Ovary (tissue), 9 donors: ENCODE measurements around the gene IMMP2L. TPM values are rescaled to one million over a fixed set of nuclear protein-coding genes. Genes with fewer than 3 reads are reported as not detected.
"Not testable (repeated sequence)": the region's sequence is repeated elsewhere in the genome, so short reads cannot be mapped to it uniquely, and the experiment has no call there.

Experiments used
- DNase-seq, 5 donors: peaks; one replicate each; pipeline ENCODE4 v3.0.0-alpha.2; 2019 to 2020
- H3K27ac ChIP-seq, 2 donors: fragments of 200-600 bp; one replicate each; pipeline versions ENCODE4 v1.5.1 to v1.8.0; 2019 to 2022
- H3K27me3 ChIP-seq: fragments of 200-600 bp; one replicate; pipeline ENCODE4 v1.8.0; 2022
- H3K36me3 ChIP-seq: fragments of 200-600 bp; sonication (generic); one replicate; pipeline ENCODE4 v1.5.1; 2019
- H3K4me1 ChIP-seq: one replicate; pipeline ENCODE4 v1.8.1; 2013; ENCODE audit warnings: mild to moderate bottlenecking, moderate library complexity; ENCODE audit not compliant: insufficient read depth
- H3K4me3 ChIP-seq: fragments of 200-600 bp; sonication (generic); one replicate; pipeline ENCODE4 v1.5.1; 2017
- H3K9me3 ChIP-seq, 2 donors: fragments of 200-600 bp in 1 of 2; sonication (generic) in 1 of 2; one replicate each; pipeline versions ENCODE4 v1.5.1 to v1.8.1; 2013 to 2019; ENCODE audit warnings: mild to moderate bottlenecking in 1 of 2, moderate library complexity in 1 of 2
- EP300 ChIP-seq: sonication (generic); formaldehyde crosslinking; IDR thresholded peaks from one replicate; pipeline ENCODE4 v1.6.1; 2017; ENCODE audit warnings: antibody characterized with exemption
- POLR2A ChIP-seq: fragments of 450-650 bp; IDR thresholded peaks from one replicate; pipeline ENCODE4 v1.6.1; 2017; ENCODE audit warnings: antibody characterized with exemption, mild to moderate bottlenecking, moderate library complexity
- WGBS, 3 donors: extraction: QIAGEN DNeasy Blood & Tissue Kit in 1 of 3; methylation state at CpG; one replicate each; pipeline versions ENCODE4 v1.1.5 to v1.1.7; 2013 to 2017; 5-methylcytosine and 5-hydroxymethylcytosine counted together
- intact Hi-C, 4 donors: fragments of 100-400 bp; cut with DNase I; formaldehyde crosslinking; loops; one replicate each; pipeline versions ENCODE4 v1.11.0 to v1.15.1; 2022 to 2023
- polyA plus RNA-seq, 2 donors: library from polyadenylated mRNA; stranded (reverse); fragments of 200-250 nt in 1 of 2; fragments of 350-450 nt in 1 of 2; fragmentation: Illumina TruSeq in 1 of 2; extraction: RNeasy Lipid Tissue Mini Kit (QIAGEN cat#74804) in 1 of 2; gene quantifications; one replicate each; pipeline ENCODE4 v1.2.3, GENCODE V29; 2013 to 2014
- total RNA-seq, 7 donors: library from RNA; depleted of rRNA in 2 of 7; stranded (reverse); fragments of >200 nt in 2 of 7; fragmentation: NEBNext Ultra II Directional in 3 of 7; extraction: Animal tissue kit (Norgen Biotek cat#: 25700) in 3 of 7; gene quantifications; one replicate each; pipeline versions ENCODE4 v1.1.0 to v1.2.4, GENCODE V29; 2016 to 2023
- TF ChIP-seq, protein P1 (sequence below), 3 donors: fragments of 450-650 bp in 2 of 3; fragments of 200-600 bp in 1 of 3; IDR thresholded peaks; one replicate each; pipeline versions ENCODE4 v1.5.1 to v1.8.0; 2016 to 2022; ENCODE audit warnings: antibody characterized with exemption in 3 of 3, mild to moderate bottlenecking in 1 of 3
- donor health status: DM: no; HTN: no; CAD: no; lungs with moderate emphysema.
- donor health status: DM: no; HTN: no; CAD: no.
- donor health status: Bipolar disorder and iron deficiency.
- donor health status: DM: yes; HTN: yes; CAD: no.
- donor health status: DM: no; HTN: no; CAD: no.
- donor health status: DM: yes; HTN: yes; CAD: no.

The IMMP2L gene
- total and polyA plus RNA-seq, 9 donors: 19.5 to 36.9 (median 29.9) TPM

GRCh38 chr7:111292026-111292470 lies 270.2 kb downstream of the IMMP2L start:
- Histone ChIP-seq H3K9me3 (no peaks in the 10 kb centered on the region), H3K4me1 (peaks cover 2% of the 10 kb centered on the region), H3K36me3 (no peaks in the 10 kb centered on the region), H3K4me3 (no peak overlapping the region), H3K27ac (no peak overlapping the region), H3K27me3 (no peaks in the 10 kb centered on the region)
- 29 to 38% (median 32%) methylated on average over 1 of the region's 1 CpG for WGBS, 3 donors
- TF ChIP-seq POLR2A (no peak), EP300 (no peak)
- TF ChIP-seq, protein P1, sequence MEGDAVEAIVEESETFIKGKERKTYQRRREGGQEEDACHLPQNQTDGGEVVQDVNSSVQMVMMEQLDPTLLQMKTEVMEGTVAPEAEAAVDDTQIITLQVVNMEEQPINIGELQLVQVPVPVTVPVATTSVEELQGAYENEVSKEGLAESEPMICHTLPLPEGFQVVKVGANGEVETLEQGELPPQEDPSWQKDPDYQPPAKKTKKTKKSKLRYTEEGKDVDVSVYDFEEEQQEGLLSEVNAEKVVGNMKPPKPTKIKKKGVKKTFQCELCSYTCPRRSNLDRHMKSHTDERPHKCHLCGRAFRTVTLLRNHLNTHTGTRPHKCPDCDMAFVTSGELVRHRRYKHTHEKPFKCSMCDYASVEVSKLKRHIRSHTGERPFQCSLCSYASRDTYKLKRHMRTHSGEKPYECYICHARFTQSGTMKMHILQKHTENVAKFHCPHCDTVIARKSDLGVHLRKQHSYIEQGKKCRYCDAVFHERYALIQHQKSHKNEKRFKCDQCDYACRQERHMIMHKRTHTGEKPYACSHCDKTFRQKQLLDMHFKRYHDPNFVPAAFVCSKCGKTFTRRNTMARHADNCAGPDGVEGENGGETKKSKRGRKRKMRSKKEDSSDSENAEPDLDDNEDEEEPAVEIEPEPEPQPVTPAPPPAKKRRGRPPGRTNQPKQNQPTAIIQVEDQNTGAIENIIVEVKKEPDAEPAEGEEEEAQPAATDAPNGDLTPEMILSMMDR (IDR thresholded peaks at IDR 0.05): no peak
- intact Hi-C loops: no loop called here
- DNase-seq: no peak

DNA sequence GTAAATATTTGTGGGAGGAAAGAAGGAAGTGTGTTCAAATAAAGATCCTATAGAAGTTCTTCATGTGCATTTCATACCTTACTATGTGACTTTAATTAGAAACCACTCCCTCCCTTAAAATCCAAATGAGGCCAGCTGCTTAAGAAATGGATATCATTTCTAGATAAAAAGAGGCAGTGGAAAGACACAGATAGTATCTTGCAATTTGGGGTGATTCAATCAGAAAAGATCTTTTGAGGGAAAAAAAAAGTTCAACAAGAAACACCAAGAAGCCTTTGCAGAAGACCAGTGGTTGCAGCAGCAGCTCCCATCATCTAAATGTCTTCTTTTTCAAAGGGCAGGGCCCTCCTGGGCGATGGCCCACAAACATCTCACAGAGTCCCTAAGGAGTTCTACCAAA lies 271.3 kb downstream of the IMMP2L start:
- Histone ChIP-seq H3K4me3 (no peak overlapping the region), H3K4me1 (peaks cover 3% of the 10 kb centered on the region), H3K36me3 (no peaks in the 10 kb centered on the region), H3K27ac (no peak overlapping the region), H3K9me3 (no peaks in the 10 kb centered on the region), H3K27me3 (no peaks in the 10 kb centered on the region)
- intact Hi-C loops: no loop called here
- DNase-seq: no peak
- TF ChIP-seq POLR2A (no peak), EP300 (no peak)
- TF ChIP-seq, protein P1 (IDR thresholded peaks at IDR 0.05): no peak
- WGBS, 3 donors: 87 to 95% (median 92%) methylated on average over 1 of the region's 1 CpG

DNA sequence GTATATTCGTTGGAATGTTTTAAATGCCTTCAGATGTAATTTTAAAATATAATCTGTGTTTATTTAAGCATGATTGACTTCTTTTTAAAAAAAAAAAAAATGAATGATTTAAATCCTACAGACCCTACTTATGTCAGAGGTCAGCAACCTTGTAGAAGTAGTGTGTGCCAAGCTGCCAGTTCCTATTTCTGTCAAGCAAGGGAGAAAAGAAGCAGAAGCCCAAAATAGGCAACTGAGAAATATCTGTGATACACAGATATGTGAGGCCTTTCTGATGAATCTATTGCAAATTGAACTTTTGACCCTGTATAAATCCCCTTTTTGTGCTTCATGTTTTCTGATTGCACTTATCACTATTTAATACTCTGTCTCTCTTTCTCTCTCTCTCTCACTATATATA lies 271.9 kb downstream of the IMMP2L start:
- no peaks in the 10 kb centered on the region for H3K36me3 ChIP-seq
- DNase-seq: no peak
- intact Hi-C loops: no loop called here
- H3K27ac ChIP-seq: no peak overlapping the region
- H3K4me3 ChIP-seq: no peak overlapping the region
- peaks cover 3% of the 10 kb centered on the region for H3K4me1 ChIP-seq
- WGBS, 3 donors: 77 to 89% (median 88%) methylated on average over 1 of the region's 1 CpG
- no peaks in the 10 kb centered on the region for H3K9me3 ChIP-seq
- TF ChIP-seq, protein P1 (IDR thresholded peaks at IDR 0.05): no peak
- TF ChIP-seq POLR2A (no peak), EP300 (no peak)
- no peaks in the 10 kb centered on the region for H3K27me3 ChIP-seq

DNA sequence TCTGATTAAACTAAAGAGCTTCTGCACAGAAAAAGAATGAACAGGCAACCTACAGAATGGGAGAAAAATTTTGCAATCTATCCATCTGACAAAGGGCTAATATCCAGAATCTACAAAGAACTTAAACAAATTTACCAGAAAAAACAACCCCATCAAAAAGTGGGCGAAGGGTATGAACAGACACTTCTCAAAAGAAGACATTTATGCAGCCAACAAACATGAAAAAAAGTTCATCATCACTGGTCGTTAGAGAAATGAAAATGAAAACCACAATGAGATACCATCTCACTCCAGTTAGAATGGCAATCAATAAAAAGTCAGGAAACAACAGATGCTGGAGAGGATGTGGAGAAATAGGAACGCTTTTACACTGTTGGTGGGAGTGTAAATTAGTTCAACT lies 273.9 kb downstream of the IMMP2L start:
- intact Hi-C loops, H3K4me1 ChIP-seq, H3K4me3 ChIP-seq: not testable (repeated sequence)

GRCh38 chr7:111282626-111283025 lies 279.7 kb downstream of the IMMP2L start:
- Histone ChIP-seq H3K27me3 (no peaks in the 10 kb centered on the region), H3K4me1 (peaks cover 1% of the 10 kb centered on the region), H3K9me3 (no peaks in the 10 kb centered on the region), H3K36me3 (no peaks in the 10 kb centered on the region), H3K4me3 (no peak overlapping the region), H3K27ac (no peak overlapping the region)
- DNase-seq: no peak
- 96 to 100% (median 97%) methylated on average over 2 of the region's 2 CpGs for WGBS, 3 donors
- intact Hi-C loops: no loop called here
- TF ChIP-seq POLR2A (no peak), EP300 (no peak)
- TF ChIP-seq, protein P1 (IDR thresholded peaks at IDR 0.05): no peak

More for the DNA sequence above, 273.9 kb downstream of the IMMP2L start:
- DNase-seq, H3K27me3 ChIP-seq, H3K27ac ChIP-seq, H3K9me3 ChIP-seq, H3K36me3 ChIP-seq: not testable (repeated sequence)
- 88 to 94% (median 89%) methylated on average over 3 of the region's 3 CpGs for WGBS, 3 donors
